ENCODE measurements around the gene PSMD14.
"Not testable (repeated sequence)": the region's sequence is repeated elsewhere in the genome, so short reads cannot be mapped to it uniquely, and the experiment has no call there.

Gene PSMD14

DNA sequence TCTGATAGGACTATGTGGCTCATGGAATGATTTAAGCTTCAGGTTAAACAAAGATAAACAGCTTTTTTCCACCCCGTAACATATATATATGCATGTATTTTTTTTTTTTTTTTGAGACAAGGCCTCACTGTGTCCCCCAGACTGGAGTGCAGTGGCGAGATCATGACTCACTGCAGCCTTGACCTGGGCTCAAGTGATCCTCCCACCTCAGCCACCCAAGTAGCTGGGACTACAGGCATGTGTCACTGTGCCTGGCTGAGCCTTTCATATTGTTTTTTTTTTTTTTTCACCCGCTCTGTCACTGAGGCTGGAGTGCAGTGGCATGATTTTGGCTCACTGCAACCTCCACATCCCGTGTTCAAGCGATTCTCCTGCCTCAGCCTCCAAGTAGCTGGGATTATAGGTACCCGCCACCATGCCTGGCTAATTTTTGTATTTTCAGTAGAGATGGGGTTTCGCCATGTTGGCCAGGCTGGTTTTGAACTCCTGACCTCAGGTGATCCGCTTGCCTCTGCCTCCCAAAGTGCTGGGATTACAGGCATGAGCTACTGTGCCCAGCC lies 52.0 kb downstream of the PSMD14 start:
- 98% methylated on average over 6 of the region's 8 CpGs for WGBS (ENCODE audit: insufficient coverage)
- H3K4me1 ChIP-seq (ENCODE audit: control extremely low read depth in 1 of 4, control insufficient read depth in 4 of 4, insufficient read depth in 4 of 4, low read length in 3 of 4); H3K27me3 ChIP-seq (replicated peaks in 2 of 5; ENCODE audit: control insufficient read depth in 4 of 5, insufficient read depth in 5 of 5, low read length in 4 of 5); H3K27ac ChIP-seq (ENCODE audit: insufficient read depth in 1 of 2, low read depth in 1 of 2, low read length in 2 of 2, poor library complexity in 1 of 2, severe bottlenecking in 2 of 2); POLR2A ChIA-PET; H3K4me3 ChIP-seq (ENCODE audit: control insufficient read depth in 1 of 7, extremely low read depth in 1 of 7, insufficient read depth in 4 of 7, low read depth in 2 of 7, low read length in 6 of 7); DNase-seq: not testable (repeated sequence)
- H3K9me3 ChIP-seq (ENCODE audit: control extremely low read depth in 1 of 5, control insufficient read depth in 4 of 5, insufficient read depth in 2 of 5, low read depth in 1 of 5, low read length in 4 of 5), result peaks cover 5 to 56% (median 22%) of the 10 kb centered on the region in 5 experiments
- CTCF ChIA-PET, result interaction anchor here (0.6 kb wide), 1 partner anchor 32 kb away, joined by 3 read pairs; no protein-coding TSS in a partner anchor
- H3K36me3 ChIP-seq (ENCODE audit: control insufficient read depth in 4 of 4, insufficient read depth in 4 of 4, low read length in 3 of 4), result peaks cover 3 to 18% (median 5%) of the 10 kb centered on the region in 4 experiments

DNA sequence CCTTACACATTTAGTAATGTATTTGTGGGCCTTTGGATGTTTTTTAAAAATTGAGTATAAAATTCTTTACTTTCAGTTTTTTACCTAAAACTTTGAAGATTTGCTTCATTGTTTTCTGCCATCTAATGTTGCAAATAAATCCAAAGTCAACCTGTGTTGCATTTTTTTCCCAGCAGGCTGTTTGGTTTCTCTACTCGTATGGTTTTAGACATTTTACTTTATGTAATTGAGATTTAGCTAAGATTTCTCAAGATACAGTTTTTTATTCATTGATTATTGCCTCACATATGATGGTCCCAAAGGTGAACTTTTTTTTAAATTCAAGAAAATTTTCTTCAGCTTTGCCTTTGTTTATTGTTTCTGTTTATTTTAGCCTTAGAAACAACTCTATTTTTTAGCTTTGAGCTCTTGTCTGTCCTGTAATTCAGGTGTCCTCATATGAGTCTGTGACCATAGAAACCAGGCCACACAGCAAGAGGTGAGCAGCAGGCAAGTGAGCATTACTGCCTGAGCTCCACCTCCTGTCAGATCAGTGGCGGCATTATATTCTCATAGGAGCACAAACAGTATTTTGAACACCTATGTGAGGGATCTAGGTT lies 54.4 kb downstream of the PSMD14 start:
- ChIA-PET CTCF (interaction anchor here (1.4 kb wide), 1 partner anchor 10 kb away, joined by 5 read pairs; no protein-coding TSS in a partner anchor), POLR2A (no interaction called here)
- peaks cover 5 to 56% (median 22%) of the 10 kb centered on the region in 5 experiments for H3K9me3 ChIP-seq (ENCODE audit: control extremely low read depth in 1 of 5, control insufficient read depth in 4 of 5, insufficient read depth in 2 of 5, low read depth in 1 of 5, low read length in 4 of 5)
- no peaks in the 10 kb centered on the region for H3K4me1 ChIP-seq (ENCODE audit: control extremely low read depth in 1 of 4, control insufficient read depth in 4 of 4, insufficient read depth in 4 of 4, low read length in 3 of 4)
- H3K27me3 ChIP-seq (replicated peaks in 2 of 5; ENCODE audit: control insufficient read depth in 4 of 5, insufficient read depth in 5 of 5, low read length in 4 of 5), result no peaks in the 10 kb centered on the region
- WGBS (ENCODE audit: insufficient coverage), result 100% methylated on average over 1 of the region's 2 CpGs
- peaks cover 3 to 25% (median 5%) of the 10 kb centered on the region in 4 experiments for H3K36me3 ChIP-seq (ENCODE audit: control insufficient read depth in 4 of 4, insufficient read depth in 4 of 4, low read length in 3 of 4)
- no peak for DNase-seq
- H3K27ac ChIP-seq (ENCODE audit: insufficient read depth in 1 of 2, low read depth in 1 of 2, low read length in 2 of 2, poor library complexity in 1 of 2, severe bottlenecking in 2 of 2), result no peak overlapping the region
- H3K4me3 ChIP-seq (ENCODE audit: control insufficient read depth in 1 of 7, extremely low read depth in 1 of 7, insufficient read depth in 4 of 7, low read depth in 2 of 7, low read length in 6 of 7), result no peak overlapping the region

DNA sequence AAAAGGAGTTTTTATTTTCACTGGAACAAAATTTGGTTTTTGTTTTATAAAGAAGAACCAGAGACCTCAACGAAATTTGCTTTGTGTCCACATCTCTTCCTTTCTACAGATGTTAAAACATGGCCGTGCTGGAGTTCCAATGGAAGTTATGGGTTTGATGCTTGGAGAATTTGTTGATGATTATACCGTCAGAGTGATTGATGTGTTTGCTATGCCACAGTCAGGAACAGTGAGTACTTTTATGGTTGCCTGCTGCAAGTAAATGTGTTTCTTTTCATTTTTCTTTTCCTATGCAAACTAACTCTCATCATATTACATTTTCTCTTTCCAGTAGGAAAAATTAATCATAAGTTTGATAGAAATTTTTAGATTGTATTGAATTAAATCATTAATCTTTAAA lies 59.5 kb downstream of the PSMD14 start:
- Histone ChIP-seq H3K27ac (ENCODE audit: insufficient read depth in 1 of 2, low read depth in 1 of 2, low read length in 2 of 2, poor library complexity in 1 of 2, severe bottlenecking in 2 of 2) (no peak overlapping the region), H3K9me3 (ENCODE audit: control extremely low read depth in 1 of 5, control insufficient read depth in 4 of 5, insufficient read depth in 2 of 5, low read depth in 1 of 5, low read length in 4 of 5) (peaks cover under 1 to 25% (median 15%) of the 10 kb centered on the region in 5 experiments), H3K27me3 (replicated peaks in 2 of 5; ENCODE audit: control insufficient read depth in 4 of 5, insufficient read depth in 5 of 5, low read length in 4 of 5) (no peaks in the 10 kb centered on the region), H3K4me1 (ENCODE audit: control extremely low read depth in 1 of 4, control insufficient read depth in 4 of 4, insufficient read depth in 4 of 4, low read length in 3 of 4) (no peaks in the 10 kb centered on the region), H3K36me3 (ENCODE audit: control insufficient read depth in 4 of 4, insufficient read depth in 4 of 4, low read length in 3 of 4) (peaks cover 9 to 44% (median 25%) of the 10 kb centered on the region in 4 experiments), H3K4me3 (ENCODE audit: control insufficient read depth in 1 of 7, extremely low read depth in 1 of 7, insufficient read depth in 4 of 7, low read depth in 2 of 7, low read length in 6 of 7) (no peak overlapping the region)
- DNase-seq, result no peak
- CTCF ChIA-PET, result interaction anchor here (0.6 to 1.0 kb wide), 2 partner anchors 10 to 101 kb away, joined by 3 to 4 read pairs; no protein-coding TSS in a partner anchor
- POLR2A ChIA-PET, result no interaction called here
- WGBS (ENCODE audit: insufficient coverage), result no CpG with 5 or more reads among the region's 3 CpGs

DNA sequence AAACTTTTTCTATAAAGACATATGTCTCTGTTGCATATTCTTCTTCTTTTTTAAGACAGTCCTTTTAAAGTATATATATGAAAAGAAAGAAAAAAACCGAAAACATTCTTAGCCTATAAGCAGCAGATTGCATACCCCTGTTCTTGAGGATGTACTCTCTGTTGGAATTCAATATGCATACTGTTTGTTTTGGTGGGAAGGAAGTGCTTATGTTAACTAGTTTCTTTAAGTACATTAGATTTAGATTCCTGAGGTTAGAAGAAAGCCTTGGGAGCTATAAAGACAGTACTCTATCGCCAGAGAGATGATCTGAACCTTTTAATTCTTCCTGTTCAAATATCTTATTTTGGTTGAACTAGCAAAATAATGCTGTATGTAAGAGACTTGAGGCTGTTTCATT lies 61.1 kb downstream of the PSMD14 start:
- CTCF ChIA-PET, result interaction anchor here (1.4 kb wide), 1 partner anchor 17 kb away, joined by 3 read pairs; no protein-coding TSS in a partner anchor

DNA sequence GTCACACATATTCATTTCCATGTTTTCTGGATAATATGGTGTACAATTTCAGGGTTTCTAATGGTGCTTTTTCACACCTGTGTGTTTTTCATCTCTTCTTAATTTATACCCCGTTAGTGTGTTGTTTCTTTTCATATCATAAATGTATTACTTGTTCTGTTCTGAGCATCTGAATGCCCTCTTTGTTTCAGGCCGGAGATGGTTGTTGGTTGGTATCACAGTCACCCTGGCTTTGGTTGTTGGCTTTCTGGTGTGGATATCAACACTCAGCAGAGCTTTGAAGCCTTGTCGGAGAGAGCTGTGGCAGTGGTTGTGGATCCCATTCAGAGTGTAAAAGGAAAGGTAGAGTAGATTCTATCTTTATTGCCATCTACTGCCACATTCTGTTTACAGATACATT lies 62.8 kb downstream of the PSMD14 start:
- Histone ChIP-seq H3K27ac (ENCODE audit: insufficient read depth in 1 of 2, low read depth in 1 of 2, low read length in 2 of 2, poor library complexity in 1 of 2, severe bottlenecking in 2 of 2) (no peak overlapping the region), H3K4me3 (ENCODE audit: control insufficient read depth in 1 of 7, extremely low read depth in 1 of 7, insufficient read depth in 4 of 7, low read depth in 2 of 7, low read length in 6 of 7) (no peak overlapping the region), H3K36me3 (ENCODE audit: control insufficient read depth in 4 of 4, insufficient read depth in 4 of 4, low read length in 3 of 4) (peaks cover 10 to 37% (median 23%) of the 10 kb centered on the region in 4 experiments), H3K9me3 (ENCODE audit: control extremely low read depth in 1 of 5, control insufficient read depth in 4 of 5, insufficient read depth in 2 of 5, low read depth in 1 of 5, low read length in 4 of 5) (no peaks in the 10 kb centered on the region), H3K4me1 (ENCODE audit: control extremely low read depth in 1 of 4, control insufficient read depth in 4 of 4, insufficient read depth in 4 of 4, low read length in 3 of 4) (no peaks in the 10 kb centered on the region), H3K27me3 (replicated peaks in 2 of 5; ENCODE audit: control insufficient read depth in 4 of 5, insufficient read depth in 5 of 5, low read length in 4 of 5) (no peaks in the 10 kb centered on the region)
- POLR2A ChIA-PET, result no interaction called here
- WGBS (ENCODE audit: insufficient coverage), result no CpG with 5 or more reads among the region's 3 CpGs
- CTCF ChIA-PET, result interaction anchor here (1.4 kb wide), 1 partner anchor 19 kb away, joined by 3 read pairs; no protein-coding TSS in a partner anchor
- no peak for DNase-seq

More for the DNA sequence above, 61.1 kb downstream of the PSMD14 start:
- H3K4me3 ChIP-seq (ENCODE audit: control insufficient read depth in 1 of 7, extremely low read depth in 1 of 7, insufficient read depth in 4 of 7, low read depth in 2 of 7, low read length in 6 of 7), result no peak overlapping the region
- H3K27me3 ChIP-seq (replicated peaks in 2 of 5; ENCODE audit: control insufficient read depth in 4 of 5, insufficient read depth in 5 of 5, low read length in 4 of 5), result no peaks in the 10 kb centered on the region
- no peak for DNase-seq
- POLR2A ChIA-PET, result no interaction called here
- no peaks in the 10 kb centered on the region for H3K4me1 ChIP-seq (ENCODE audit: control extremely low read depth in 1 of 4, control insufficient read depth in 4 of 4, insufficient read depth in 4 of 4, low read length in 3 of 4)
- no CpG with 5 or more reads among the region's 2 CpGs for WGBS (ENCODE audit: insufficient coverage)
- H3K36me3 ChIP-seq (ENCODE audit: control insufficient read depth in 4 of 4, insufficient read depth in 4 of 4, low read length in 3 of 4), result peaks cover 10 to 39% (median 22%) of the 10 kb centered on the region in 4 experiments
- H3K9me3 ChIP-seq (ENCODE audit: control extremely low read depth in 1 of 5, control insufficient read depth in 4 of 5, insufficient read depth in 2 of 5, low read depth in 1 of 5, low read length in 4 of 5), result peaks cover 0 to 8% (median 4%) of the 10 kb centered on the region in 5 experiments
- H3K27ac ChIP-seq (ENCODE audit: insufficient read depth in 1 of 2, low read depth in 1 of 2, low read length in 2 of 2, poor library complexity in 1 of 2, severe bottlenecking in 2 of 2), result no peak overlapping the region

DNA sequence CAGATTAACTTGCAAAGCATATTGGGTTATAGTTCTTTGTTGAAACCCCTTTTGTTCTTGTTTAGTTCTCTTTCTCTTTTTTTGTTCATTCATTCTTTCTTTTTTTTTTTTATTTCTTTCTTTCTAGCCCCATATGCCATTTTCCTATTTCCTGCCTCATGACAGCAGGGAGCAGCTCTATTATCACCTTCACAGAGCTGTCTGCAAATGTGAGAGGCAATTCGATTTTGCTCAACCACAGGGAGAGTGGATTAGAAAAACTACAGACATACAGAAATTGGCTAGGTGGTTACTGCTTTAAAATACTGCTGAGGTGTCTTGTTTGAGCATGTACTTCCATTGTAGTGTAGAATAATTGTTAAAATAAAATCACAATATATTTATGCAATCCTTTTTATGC lies 63.6 kb downstream of the PSMD14 start:
- ChIA-PET POLR2A (no interaction called here), CTCF (interaction anchor here (0.7 kb wide), 1 partner anchor 1859 kb away, joined by 3 read pairs; no protein-coding TSS in a partner anchor)
- H3K36me3 ChIP-seq (ENCODE audit: control insufficient read depth in 4 of 4, insufficient read depth in 4 of 4, low read length in 3 of 4), result peaks cover 10 to 37% (median 22%) of the 10 kb centered on the region in 4 experiments
- H3K27ac ChIP-seq (ENCODE audit: insufficient read depth in 1 of 2, low read depth in 1 of 2, low read length in 2 of 2, poor library complexity in 1 of 2, severe bottlenecking in 2 of 2), result no peak overlapping the region
- DNase-seq, result no peak
- no CpG with 5 or more reads among the region's 1 CpG for WGBS (ENCODE audit: insufficient coverage)
- H3K27me3 ChIP-seq (replicated peaks in 2 of 5; ENCODE audit: control insufficient read depth in 4 of 5, insufficient read depth in 5 of 5, low read length in 4 of 5), result no peaks in the 10 kb centered on the region
- no peaks in the 10 kb centered on the region for H3K4me1 ChIP-seq (ENCODE audit: control extremely low read depth in 1 of 4, control insufficient read depth in 4 of 4, insufficient read depth in 4 of 4, low read length in 3 of 4)
- H3K9me3 ChIP-seq (ENCODE audit: control extremely low read depth in 1 of 5, control insufficient read depth in 4 of 5, insufficient read depth in 2 of 5, low read depth in 1 of 5, low read length in 4 of 5), result no peaks in the 10 kb centered on the region
- no peak overlapping the region for H3K4me3 ChIP-seq (ENCODE audit: control insufficient read depth in 1 of 7, extremely low read depth in 1 of 7, insufficient read depth in 4 of 7, low read depth in 2 of 7, low read length in 6 of 7)

DNA sequence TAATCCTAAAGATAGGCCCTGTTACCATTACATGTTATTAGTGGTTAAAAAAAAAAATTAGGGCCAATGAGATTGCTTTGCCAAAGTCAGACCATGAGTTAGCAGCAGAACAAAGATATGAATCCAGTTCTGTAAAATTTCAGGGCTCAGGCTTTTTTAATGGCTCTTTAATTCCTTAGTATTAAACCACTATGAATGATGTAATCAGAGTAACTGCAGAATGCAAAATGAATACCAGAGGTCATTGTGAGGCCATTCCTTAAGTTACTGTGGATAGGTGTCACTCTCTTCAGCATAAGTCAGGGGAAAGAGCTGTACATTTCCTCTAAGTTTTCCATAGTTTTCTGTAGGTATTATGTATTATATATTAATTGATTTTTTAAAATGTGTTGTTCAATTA lies 65.7 kb downstream of the PSMD14 start:
- H3K4me1 ChIP-seq (ENCODE audit: control extremely low read depth in 1 of 4, control insufficient read depth in 4 of 4, insufficient read depth in 4 of 4, low read length in 3 of 4), result no peaks in the 10 kb centered on the region
- ChIA-PET POLR2A (no interaction called here), CTCF (no interaction called here)
- no peak overlapping the region for H3K4me3 ChIP-seq (ENCODE audit: control insufficient read depth in 1 of 7, extremely low read depth in 1 of 7, insufficient read depth in 4 of 7, low read depth in 2 of 7, low read length in 6 of 7)
- H3K27ac ChIP-seq (ENCODE audit: insufficient read depth in 1 of 2, low read depth in 1 of 2, low read length in 2 of 2, poor library complexity in 1 of 2, severe bottlenecking in 2 of 2), result no peak overlapping the region
- H3K36me3 ChIP-seq (ENCODE audit: control insufficient read depth in 4 of 4, insufficient read depth in 4 of 4, low read length in 3 of 4), result peaks cover 10 to 27% (median 15%) of the 10 kb centered on the region in 4 experiments
- no peaks in the 10 kb centered on the region for H3K9me3 ChIP-seq (ENCODE audit: control extremely low read depth in 1 of 5, control insufficient read depth in 4 of 5, insufficient read depth in 2 of 5, low read depth in 1 of 5, low read length in 4 of 5)
- H3K27me3 ChIP-seq (replicated peaks in 2 of 5; ENCODE audit: control insufficient read depth in 4 of 5, insufficient read depth in 5 of 5, low read length in 4 of 5), result no peaks in the 10 kb centered on the region
- DNase-seq, result no peak
